Liver (tissue), 9 donors: ENCODE data around the gene KLHDC8A. TPM values are rescaled to one million over a fixed set of nuclear protein-coding genes. Genes with fewer than 3 reads are reported as not detected.

Source experiments
- DNase-seq: peaks from one replicate; pipeline ENCODE4 v3.0.0-alpha.2; 2017; ENCODE audit warnings: low spot score
- H3K27ac ChIP-seq, 2 donors: one replicate each; pipeline ENCODE4 v1.7.0; 2013; ENCODE audit warnings: inconsistent platforms in 2 of 2, low read length in 2 of 2, control low read depth in 1 of 2, low read depth in 1 of 2, mild to moderate bottlenecking in 1 of 2
- H3K27me3 ChIP-seq, 4 donors: one replicate each; pipeline versions ENCODE4 v1.6.1 to v1.7.0; 2013; ENCODE audit warnings: low read length in 3 of 4, inconsistent platforms in 1 of 4, mild to moderate bottlenecking in 1 of 4, moderate library complexity in 1 of 4; ENCODE audit not compliant: control insufficient read depth in 4 of 4, insufficient read depth in 4 of 4
- H3K36me3 ChIP-seq, 4 donors: one replicate each; pipeline versions ENCODE4 v1.6.1 to v1.7.0; 2013; ENCODE audit warnings: low read length in 3 of 4, mild to moderate bottlenecking in 3 of 4, low read depth in 1 of 4, moderate library complexity in 1 of 4; ENCODE audit not compliant: control insufficient read depth in 4 of 4, insufficient read depth in 3 of 4
- H3K4me1 ChIP-seq, 4 donors: one replicate each; pipeline versions ENCODE4 v1.6.1 to v1.7.0; 2013; ENCODE audit warnings: low read length in 3 of 4, mild to moderate bottlenecking in 3 of 4, moderate library complexity in 1 of 4; ENCODE audit not compliant: control insufficient read depth in 4 of 4, insufficient read depth in 4 of 4
- H3K4me3 ChIP-seq, 3 donors: one replicate each; pipeline versions ENCODE4 v1.6.1 to v1.7.0; 2013; ENCODE audit warnings: low read length in 3 of 3, control low read depth in 1 of 3, low read depth in 1 of 3, mild to moderate bottlenecking in 1 of 3
- H3K9ac ChIP-seq, 2 donors: one replicate each; pipeline ENCODE4 v1.7.0; 2013; ENCODE audit warnings: low read length in 2 of 2, mild to moderate bottlenecking in 2 of 2, moderate library complexity in 2 of 2, control low read depth in 1 of 2, low read depth in 1 of 2
- H3K9me3 ChIP-seq, 4 donors: one replicate each; pipeline versions ENCODE4 v1.6.1 to v1.7.0; 2013; ENCODE audit warnings: low read length in 3 of 4; ENCODE audit not compliant: control insufficient read depth in 4 of 4
- EGR1 ChIP-seq, 2 donors: IDR thresholded peaks; 2 replicates each; pipeline ENCODE4 v1.6.1; 2016 to 2018; ENCODE audit warnings: antibody characterized with exemption in 2 of 2, low read depth in 2 of 2
- FOXA1 ChIP-seq: IDR thresholded peaks from 2 replicates; pipeline ENCODE4 v1.6.1; 2016; ENCODE audit warnings: antibody characterized with exemption
- GABPA ChIP-seq, 2 donors: IDR thresholded peaks in 1 of 2; conservative IDR thresholded peaks in 1 of 2; 2 replicates each; pipeline ENCODE4 v1.6.1; 2016; ENCODE audit warnings: antibody characterized with exemption in 2 of 2, mild to moderate bottlenecking in 1 of 2, moderate library complexity in 1 of 2
- HNF4A ChIP-seq, 2 donors: conservative IDR thresholded peaks; 2 replicates each; pipeline ENCODE4 v1.6.1; 2016; ENCODE audit warnings: antibody characterized with exemption in 2 of 2, mild to moderate bottlenecking in 2 of 2
- HNF4G ChIP-seq: IDR thresholded peaks from 2 replicates; pipeline ENCODE4 v1.6.1; 2016; ENCODE audit warnings: antibody characterized with exemption
- NR2F2 ChIP-seq: IDR thresholded peaks from 2 replicates; pipeline ENCODE4 v1.6.1; 2016; ENCODE audit warnings: antibody characterized with exemption
- RAD21 ChIP-seq, 2 donors: IDR thresholded peaks; 2 replicates each; pipeline ENCODE4 v1.6.1; 2016; ENCODE audit warnings: antibody characterized with exemption in 2 of 2, mild to moderate bottlenecking in 2 of 2
- RXRA ChIP-seq, 2 donors: IDR thresholded peaks; 2 replicates each; pipeline ENCODE4 v1.6.1; 2017 to 2018; ENCODE audit warnings: antibody characterized with exemption in 2 of 2, mild to moderate bottlenecking in 1 of 2
- SP1 ChIP-seq: IDR thresholded peaks from 2 replicates; pipeline ENCODE4 v1.6.1; 2018; ENCODE audit warnings: antibody characterized with exemption, mild to moderate bottlenecking
- TAF1 ChIP-seq: conservative IDR thresholded peaks from 2 replicates; pipeline ENCODE4 v1.6.1; 2016; ENCODE audit warnings: antibody characterized with exemption, mild to moderate bottlenecking
- YY1 ChIP-seq: IDR thresholded peaks from 2 replicates; pipeline ENCODE4 v1.6.1; 2016; ENCODE audit warnings: antibody characterized with exemption, mild to moderate bottlenecking
- WGBS: extraction: QIAGEN DNeasy Blood & Tissue Kit; methylation state at CpG from one replicate; pipeline ENCODE4 v1.1.7; 2013; 5-methylcytosine and 5-hydroxymethylcytosine counted together
- polyA plus RNA-seq, 2 donors: library from polyadenylated mRNA; stranded (reverse) in 1 of 2; unstranded in 1 of 2; fragments of 200-250 nt in 1 of 2; fragments of >200 nt in 1 of 2; fragmentation: Nextera tagmentation in 1 of 2; extraction: Ambion mirVana in 1 of 2; gene quantifications; one replicate each; pipeline versions ENCODE4 v1.2.1 to v1.2.3, GENCODE V29; 2013 to 2015
- total RNA-seq, 2 donors: library from RNA; depleted of rRNA; stranded (reverse); fragments of >200 nt; gene quantifications; one replicate each; pipeline ENCODE4 v1.2.3, GENCODE V29; 2014
- TF ChIP-seq, protein P1 (sequence below): IDR thresholded peaks from 2 replicates; pipeline ENCODE4 v1.6.1; 2016; ENCODE audit warnings: antibody characterized with exemption, mild to moderate bottlenecking
- TF ChIP-seq, protein P2 (sequence below): IDR thresholded peaks from 2 replicates; pipeline ENCODE4 v1.6.1; 2016; ENCODE audit warnings: antibody characterized with exemption
- TF ChIP-seq, protein P3 (sequence below): IDR thresholded peaks from 2 replicates; pipeline ENCODE4 v1.6.1; 2016; ENCODE audit warnings: antibody characterized with exemption
- TF ChIP-seq, protein P4 (sequence below): IDR thresholded peaks from 2 replicates; pipeline ENCODE4 v1.6.1; 2016; ENCODE audit warnings: antibody characterized with exemption
- donor health status: healthy.
- donor health status: healthy.
- donor health status: healthy.
- donor health status: healthy.
- donor health status: healthy.

The KLHDC8A gene
- total and polyA plus RNA-seq, 4 donors, result 0.02 to 0.05 TPM; not detected in 2

DNA sequence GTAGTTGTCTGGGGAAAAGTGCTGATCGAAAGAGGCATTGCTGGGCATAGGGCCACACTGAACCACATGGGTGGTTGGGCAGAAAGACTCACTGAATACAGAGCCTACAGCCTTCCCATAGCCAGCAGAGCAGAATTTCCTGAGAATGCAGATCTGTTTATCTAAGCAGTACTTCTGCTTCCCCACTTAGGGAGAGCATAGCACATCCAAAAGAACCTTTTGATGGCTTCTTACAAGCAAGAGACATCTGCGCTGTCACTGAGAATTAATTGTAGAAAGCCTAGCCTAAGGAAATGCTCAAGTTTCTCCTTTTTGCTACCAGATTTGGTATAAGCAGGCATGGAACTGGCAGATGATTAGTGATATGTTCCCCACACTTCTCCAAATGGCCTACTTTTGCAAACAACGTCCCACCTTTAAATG is 13.0 kb upstream of the KLHDC8A start:
- no peak overlapping the region for H3K9ac ChIP-seq
- peaks cover 0 to 3% (median 0%) of the 10 kb centered on the region in 4 donors for H3K4me1 ChIP-seq
- no peaks in the 10 kb centered on the region for H3K36me3 ChIP-seq
- no peak overlapping the region for H3K4me3 ChIP-seq
- H3K27ac ChIP-seq, result no peak overlapping the region
- H3K27me3 ChIP-seq, result peaks cover 2 to 21% (median 5%) of the 10 kb centered on the region in 4 donors
- no peak for DNase-seq
- no peaks in the 10 kb centered on the region for H3K9me3 ChIP-seq
- 62% methylated on average over 3 of the region's 3 CpGs for WGBS
- TF ChIP-seq HNF4G (no peak), RAD21 (IDR thresholded peaks at IDR 0.05) (no peak), TAF1 (no peak), GABPA (IDR thresholded peaks at IDR 0.05 in 1 of 2, conservative IDR thresholded peaks at IDR 0.05 in 1 of 2) (no peak), SP1 (no peak), RXRA (IDR thresholded peaks at IDR 0.05) (no peak), YY1 (no peak), NR2F2 (no peak), EGR1 (IDR thresholded peaks at IDR 0.05; ENCODE audit: low read depth in 2 of 2) (no peak), HNF4A (conservative IDR thresholded peaks at IDR 0.05) (no peak)
- TF ChIP-seq, protein P1, sequence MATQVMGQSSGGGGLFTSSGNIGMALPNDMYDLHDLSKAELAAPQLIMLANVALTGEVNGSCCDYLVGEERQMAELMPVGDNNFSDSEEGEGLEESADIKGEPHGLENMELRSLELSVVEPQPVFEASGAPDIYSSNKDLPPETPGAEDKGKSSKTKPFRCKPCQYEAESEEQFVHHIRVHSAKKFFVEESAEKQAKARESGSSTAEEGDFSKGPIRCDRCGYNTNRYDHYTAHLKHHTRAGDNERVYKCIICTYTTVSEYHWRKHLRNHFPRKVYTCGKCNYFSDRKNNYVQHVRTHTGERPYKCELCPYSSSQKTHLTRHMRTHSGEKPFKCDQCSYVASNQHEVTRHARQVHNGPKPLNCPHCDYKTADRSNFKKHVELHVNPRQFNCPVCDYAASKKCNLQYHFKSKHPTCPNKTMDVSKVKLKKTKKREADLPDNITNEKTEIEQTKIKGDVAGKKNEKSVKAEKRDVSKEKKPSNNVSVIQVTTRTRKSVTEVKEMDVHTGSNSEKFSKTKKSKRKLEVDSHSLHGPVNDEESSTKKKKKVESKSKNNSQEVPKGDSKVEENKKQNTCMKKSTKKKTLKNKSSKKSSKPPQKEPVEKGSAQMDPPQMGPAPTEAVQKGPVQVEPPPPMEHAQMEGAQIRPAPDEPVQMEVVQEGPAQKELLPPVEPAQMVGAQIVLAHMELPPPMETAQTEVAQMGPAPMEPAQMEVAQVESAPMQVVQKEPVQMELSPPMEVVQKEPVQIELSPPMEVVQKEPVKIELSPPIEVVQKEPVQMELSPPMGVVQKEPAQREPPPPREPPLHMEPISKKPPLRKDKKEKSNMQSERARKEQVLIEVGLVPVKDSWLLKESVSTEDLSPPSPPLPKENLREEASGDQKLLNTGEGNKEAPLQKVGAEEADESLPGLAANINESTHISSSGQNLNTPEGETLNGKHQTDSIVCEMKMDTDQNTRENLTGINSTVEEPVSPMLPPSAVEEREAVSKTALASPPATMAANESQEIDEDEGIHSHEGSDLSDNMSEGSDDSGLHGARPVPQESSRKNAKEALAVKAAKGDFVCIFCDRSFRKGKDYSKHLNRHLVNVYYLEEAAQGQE, result no peak

DNA sequence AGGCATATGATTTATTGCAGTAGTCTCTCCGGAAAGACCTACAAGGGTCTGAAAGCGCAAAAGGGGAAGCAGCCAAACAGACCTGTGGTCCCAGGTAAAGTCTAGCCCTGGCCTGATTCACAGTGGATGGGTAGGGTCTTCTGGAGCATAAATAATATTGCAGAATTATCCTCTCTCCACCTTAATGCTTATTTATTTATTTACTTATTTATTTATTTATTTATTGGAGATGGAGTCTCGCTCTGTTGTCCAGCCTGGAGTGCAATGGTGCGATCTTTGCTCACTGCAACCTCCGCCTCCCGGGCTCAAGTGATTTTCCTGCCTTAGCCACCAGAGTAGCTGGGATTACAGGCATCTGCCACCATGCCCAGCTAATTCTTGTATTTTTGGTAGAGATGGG is 11.8 kb upstream of the KLHDC8A start:
- no peak overlapping the region for H3K27ac ChIP-seq
- 92% methylated on average over 6 of the region's 6 CpGs for WGBS
- no peaks in the 10 kb centered on the region for H3K9me3 ChIP-seq
- TF ChIP-seq, protein P2, sequence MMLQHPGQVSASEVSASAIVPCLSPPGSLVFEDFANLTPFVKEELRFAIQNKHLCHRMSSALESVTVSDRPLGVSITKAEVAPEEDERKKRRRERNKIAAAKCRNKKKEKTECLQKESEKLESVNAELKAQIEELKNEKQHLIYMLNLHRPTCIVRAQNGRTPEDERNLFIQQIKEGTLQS, result no peak
- no peak for TF ChIP-seq YY1
- TF ChIP-seq TAF1, result no peak
- no peak for TF ChIP-seq FOXA1
- TF ChIP-seq EGR1 (IDR thresholded peaks at IDR 0.05; ENCODE audit: low read depth in 2 of 2), result no peak
- TF ChIP-seq HNF4A (conservative IDR thresholded peaks at IDR 0.05), result no peak
- TF ChIP-seq RAD21 (IDR thresholded peaks at IDR 0.05), result no peak
- TF ChIP-seq RXRA (IDR thresholded peaks at IDR 0.05), result no peak
- TF ChIP-seq, protein P1, result no peak
- TF ChIP-seq, protein P3, sequence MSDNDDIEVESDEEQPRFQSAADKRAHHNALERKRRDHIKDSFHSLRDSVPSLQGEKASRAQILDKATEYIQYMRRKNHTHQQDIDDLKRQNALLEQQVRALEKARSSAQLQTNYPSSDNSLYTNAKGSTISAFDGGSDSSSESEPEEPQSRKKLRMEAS, result no peak
- no peak for TF ChIP-seq SP1
- no peak for TF ChIP-seq GABPA (IDR thresholded peaks at IDR 0.05 in 1 of 2, conservative IDR thresholded peaks at IDR 0.05 in 1 of 2)
- TF ChIP-seq, protein P4, sequence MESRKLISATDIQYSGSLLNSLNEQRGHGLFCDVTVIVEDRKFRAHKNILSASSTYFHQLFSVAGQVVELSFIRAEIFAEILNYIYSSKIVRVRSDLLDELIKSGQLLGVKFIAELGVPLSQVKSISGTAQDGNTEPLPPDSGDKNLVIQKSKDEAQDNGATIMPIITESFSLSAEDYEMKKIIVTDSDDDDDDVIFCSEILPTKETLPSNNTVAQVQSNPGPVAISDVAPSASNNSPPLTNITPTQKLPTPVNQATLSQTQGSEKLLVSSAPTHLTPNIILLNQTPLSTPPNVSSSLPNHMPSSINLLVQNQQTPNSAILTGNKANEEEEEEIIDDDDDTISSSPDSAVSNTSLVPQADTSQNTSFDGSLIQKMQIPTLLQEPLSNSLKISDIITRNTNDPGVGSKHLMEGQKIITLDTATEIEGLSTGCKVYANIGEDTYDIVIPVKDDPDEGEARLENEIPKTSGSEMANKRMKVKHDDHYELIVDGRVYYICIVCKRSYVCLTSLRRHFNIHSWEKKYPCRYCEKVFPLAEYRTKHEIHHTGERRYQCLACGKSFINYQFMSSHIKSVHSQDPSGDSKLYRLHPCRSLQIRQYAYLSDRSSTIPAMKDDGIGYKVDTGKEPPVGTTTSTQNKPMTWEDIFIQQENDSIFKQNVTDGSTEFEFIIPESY, result no peak
- no peak for DNase-seq
- H3K4me3 ChIP-seq, result no peak overlapping the region
- peaks cover 2 to 21% (median 2%) of the 10 kb centered on the region in 4 donors for H3K27me3 ChIP-seq
- peaks cover 0 to 3% (median 0%) of the 10 kb centered on the region in 4 donors for H3K4me1 ChIP-seq
- H3K9ac ChIP-seq, result no peak overlapping the region
- H3K36me3 ChIP-seq, result no peaks in the 10 kb centered on the region
